Epithelial cell of proximal tubule (primary cell): ENCODE data around the gene IL20RA. TPM values are rescaled to one million over a fixed set of nuclear protein-coding genes. Genes with fewer than 3 reads are reported as not detected.

ENCODE experiments used
- DNase-seq: peaks from one replicate; pipeline ENCODE4 v3.0.0-alpha.2; 2011; ENCODE audit warnings: low read depth
- H3K4me3 ChIP-seq: 2 replicates; pipeline ENCODE4 v1.5.1; 2011; ENCODE audit warnings: low read depth, mild to moderate bottlenecking, low read length
- CTCF ChIP-seq: conservative IDR thresholded peaks from 2 replicates; pipeline ENCODE4 v1.5.1; 2012; ENCODE audit warnings: low read depth, mild to moderate bottlenecking, low read length
- total RNA-seq: library from RNA; depleted of rRNA; stranded (reverse); fragments of >200 nt; gene quantifications from 2 replicates; pipeline ENCODE4 v1.2.3, GENCODE V29; 2015

Gene IL20RA
- total RNA-seq, 1 donor from 2014 or later = not detected

GRCh38 chr6:137067399-137067798 is 22.6 kb upstream of the IL20RA start:
- TF ChIP-seq CTCF = no peak
- H3K4me3 ChIP-seq = no peak overlapping the region
- DNase-seq = no peak

GRCh38 chr6:137058037-137058436 is 13.3 kb upstream of the IL20RA start:
- no peak for TF ChIP-seq CTCF

DNA sequence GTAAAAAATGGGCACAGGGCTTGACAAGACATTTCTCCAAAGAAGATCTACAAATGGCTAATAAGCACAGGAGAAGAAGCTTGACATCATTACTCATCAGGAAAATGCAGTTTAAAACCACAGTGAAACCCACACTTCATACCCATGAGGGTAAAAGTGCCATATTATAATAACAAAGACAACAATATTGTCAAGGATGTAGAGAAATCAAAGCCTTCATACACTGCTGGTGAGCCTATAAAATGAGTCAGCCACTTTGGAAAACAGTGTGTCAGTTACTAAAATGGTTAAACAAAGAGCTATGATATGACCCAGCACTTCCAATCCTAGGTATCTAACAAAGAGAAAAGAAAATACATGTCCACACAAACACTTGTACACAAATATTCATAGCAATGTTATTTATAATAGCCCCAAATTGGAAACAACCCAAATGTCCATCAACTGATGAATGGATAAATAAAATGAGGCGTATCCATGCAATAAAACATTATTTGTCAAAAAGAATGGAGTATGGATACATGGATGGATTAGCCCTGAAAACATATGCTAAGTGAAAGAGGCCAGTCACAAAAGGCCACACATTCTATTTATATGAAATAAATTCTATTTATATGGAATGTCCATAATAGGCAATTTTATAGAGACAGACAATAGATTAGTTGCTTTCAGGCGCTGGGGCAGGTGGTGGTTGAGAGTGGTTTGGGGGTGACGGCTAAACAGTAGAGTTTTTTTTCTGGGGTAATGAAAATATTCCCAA is 11.5 kb upstream of the IL20RA start:
- TF ChIP-seq CTCF = no peak
- no peak for DNase-seq

More at GRCh38 chr6:137058037-137058436, 13.3 kb upstream of the IL20RA start:
- no peak for DNase-seq
- no peak overlapping the region for H3K4me3 ChIP-seq

DNA sequence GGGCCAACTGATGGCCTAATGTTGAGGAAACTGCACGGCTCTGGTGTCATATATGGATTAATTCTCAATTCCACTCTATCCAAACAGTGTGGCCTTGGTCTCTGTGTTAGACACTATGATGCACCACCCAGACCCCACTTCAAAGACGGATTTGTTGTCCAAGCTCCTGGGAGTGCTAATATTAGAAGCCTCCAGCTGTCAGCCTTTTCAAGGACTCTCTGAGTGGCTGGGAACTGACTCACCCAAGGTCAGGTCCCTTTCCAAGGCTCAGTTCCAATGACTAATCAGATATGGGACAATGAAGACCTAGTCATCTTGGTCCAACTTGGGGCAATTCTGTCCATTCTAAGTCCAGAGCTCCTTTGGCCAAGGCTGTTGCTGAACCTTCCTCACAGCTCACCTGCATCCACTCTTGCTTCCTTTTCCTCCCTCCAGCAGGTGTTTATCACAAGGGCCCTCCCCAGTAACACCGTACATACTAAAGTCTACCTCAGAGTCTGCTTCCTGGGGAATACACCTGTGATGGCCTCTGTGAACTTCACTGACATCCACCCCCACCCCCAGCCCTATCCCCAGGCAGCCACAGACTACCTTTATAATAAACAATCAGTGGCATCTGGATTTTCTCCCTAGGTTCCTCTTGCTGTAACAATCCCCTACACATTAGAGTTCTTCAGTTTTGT is 7.2 kb upstream of the IL20RA start:
- no peak for TF ChIP-seq CTCF
- DNase-seq = no peak
- H3K4me3 ChIP-seq = no peak overlapping the region

More for the DNA sequence above, 11.5 kb upstream of the IL20RA start:
- H3K4me3 ChIP-seq = no peak overlapping the region

- TF ChIP-seq CTCF = no peak
- DNase-seq = no peak
- H3K4me3 ChIP-seq = no peak overlapping the region
These were observed 4.3 kb upstream of the IL20RA start for GRCh38 chr6:137049095-137049494.

GRCh38 chr6:137046871-137047412 is 2.2 kb upstream of the IL20RA start:
- no peak overlapping the region for H3K4me3 ChIP-seq
- DNase-seq = no peak
- no peak for TF ChIP-seq CTCF
